Suppressor macrophage treated with lipopolysaccharide for 1 hour (primary cell): ENCODE results near the gene ROBO4.
A peak's percentile ranks its signal among the peaks of the same experiment; 100 is the strongest.

ENCODE experiments used
- DNase-seq, 3 donors: peaks; one replicate each; pipeline ENCODE4 v3.0.0-alpha.2; 2020 to 2022

ROBO4 gene

GRCh38 chr11:124897674-124898262 lies at the start of gene ROBO4:
TSS of gene ROBO4 (minus strand) at chr11:124897865. CDS start at chr11:124897795, 70 bp downstream.
- DNase-seq, result peak in 1 of 3 donors; percentile 38

GRCh38 chr11:124946735-124947141 lies 49.1 kb upstream of the ROBO4 start:
- DNase-seq, result no peak

- DNase-seq, result no peak
Measured at GRCh38 chr11:124945826-124946225, 48.2 kb upstream of the ROBO4 start.

- DNase-seq, result no peak
Measured at GRCh38 chr11:124944565-124944964, 46.9 kb upstream of the ROBO4 start.

- DNase-seq, result no peak
Measured at GRCh38 chr11:124943741-124944140, 46.1 kb upstream of the ROBO4 start.

- peak in 1 of 3 donors; percentile 10 for DNase-seq
Measured at GRCh38 chr11:124943254-124943616, 45.6 kb upstream of the ROBO4 start.

- DNase-seq, result no peak
Measured at GRCh38 chr11:124942466-124943253, 45.0 kb upstream of the ROBO4 start.

- no peak for DNase-seq
Measured at GRCh38 chr11:124941703-124942102, 44.0 kb upstream of the ROBO4 start.

GRCh38 chr11:124938970-124939369 lies 41.3 kb upstream of the ROBO4 start:
- DNase-seq, result no peak

- no peak for DNase-seq
Measured at GRCh38 chr11:124938206-124938765, 40.6 kb upstream of the ROBO4 start.

GRCh38 chr11:124937336-124937935 lies 39.8 kb upstream of the ROBO4 start:
- no peak for DNase-seq

GRCh38 chr11:124935548-124936514 lies 38.2 kb upstream of the ROBO4 start, which contains the start of gene HEPACAM:
TSS of gene HEPACAM (minus strand) at chr11:124936047. CDS start at chr11:124936006, 41 bp downstream.
- no peak for DNase-seq

GRCh38 chr11:124934862-124935547 lies 37.3 kb upstream of the ROBO4 start:
- DNase-seq, result peak; percentile 21 to 55 (median 45)

- peak in 1 of 3 donors; percentile 27 for DNase-seq
Measured at GRCh38 chr11:124930799-124931198, 33.1 kb upstream of the ROBO4 start.

- DNase-seq, result no peak
Measured at GRCh38 chr11:124928942-124929665, 31.4 kb upstream of the ROBO4 start.

GRCh38 chr11:124923296-124923695 lies 25.6 kb upstream of the ROBO4 start:
- no peak for DNase-seq

- DNase-seq, result no peak
Measured at GRCh38 chr11:124922831-124923230, 25.2 kb upstream of the ROBO4 start.

GRCh38 chr11:124920870-124921609 lies 23.4 kb upstream of the ROBO4 start:
- peak; percentile 74 to 87 (median 76) for DNase-seq

GRCh38 chr11:124920356-124920755 lies 22.7 kb upstream of the ROBO4 start:
- no peak for DNase-seq

- no peak for DNase-seq
Measured at GRCh38 chr11:124919898-124920297, 22.2 kb upstream of the ROBO4 start.
